SK-N-SH (cell line): Measurements from ENCODE around the gene KY. TPM values are rescaled to one million over a fixed set of nuclear protein-coding genes. Genes with fewer than 3 reads are reported as not detected.

Source experiments
- CTCF ChIA-PET: fragments of 300-600, 350-600 bp; formaldehyde crosslinking; extraction: SDS; loops from one replicate; lab custom pipeline; 2021; lab: Yijun Ruan, JAX
- POLR2A ChIA-PET: fragments of 350-600 bp; sonication (Branson Sonifier 250); formaldehyde crosslinking; extraction: SDS; loops from one replicate; lab custom pipeline; 2020; ENCODE audit warnings: antibody characterized with exemption, inconsistent platforms; lab: Yijun Ruan, JAX
- DNase-seq: peaks from one replicate; pipeline ENCODE4 v3.0.0; 2012
- H2AFZ ChIP-seq: fragments of 200-600 bp; sonication (generic); 2 replicates; pipeline ENCODE4 v1.8.1; 2016; ENCODE audit warnings: antibody characterized with exemption, mild to moderate bottlenecking, low read depth
- H3F3A ChIP-seq: fragments of 200-600 bp; sonication (generic); replicated peaks from 2 replicates; pipeline ENCODE3; 2016; ENCODE audit warnings: antibody characterized with exemption, mild to moderate bottlenecking; ENCODE audit not compliant: insufficient read depth
- H3K27ac ChIP-seq, 2 experiments: fragments of 200-500 bp in 1 of 2; fragments of 200-600 bp in 1 of 2; sonication (Bioruptor generic) in 1 of 2; sonication (generic), shearing (Covaris generic) in 1 of 2; 2 replicates each; pipeline versions ENCODE4 v1.5.1 to v1.6.1; 2014 to 2016; ENCODE audit warnings: low read depth in 2 of 2, inconsistent platforms in 1 of 2, low read length in 1 of 2, mild to moderate bottlenecking in 1 of 2, mixed read lengths in 1 of 2
- H3K27me3 ChIP-seq: fragments of 200-600 bp; sonication (generic), shearing (Covaris generic); 2 replicates; pipeline ENCODE4 v1.6.1; 2016; ENCODE audit warnings: mixed run types; ENCODE audit not compliant: insufficient read depth
- H3K36me3 ChIP-seq, 2 experiments: fragments of 200-500 bp in 1 of 2; fragments of 200-600 bp in 1 of 2; sonication (Bioruptor generic) in 1 of 2; sonication (generic) in 1 of 2; replicated peaks in 1 of 2; 2 replicates each; pipeline versions ENCODE3 to v1.5.1; 2014 to 2016; ENCODE audit warnings: low read length in 1 of 2, mild to moderate bottlenecking in 1 of 2; ENCODE audit not compliant: insufficient read depth in 2 of 2, control insufficient read depth in 1 of 2
- H3K4me1 ChIP-seq, 2 experiments: fragments of 200-500 bp in 1 of 2; fragments of 200-600 bp in 1 of 2; sonication (Bioruptor generic) in 1 of 2; sonication (generic), shearing (Covaris generic) in 1 of 2; 2 replicates each; pipeline versions ENCODE4 v1.5.1 to v1.6.1; 2014 to 2016; ENCODE audit warnings: low read depth in 1 of 2, low read length in 1 of 2, mixed run types in 1 of 2; ENCODE audit not compliant: insufficient read depth in 2 of 2, control insufficient read depth in 1 of 2
- H3K4me2 ChIP-seq: fragments of 200-600 bp; sonication (generic), shearing (Covaris generic); 2 replicates; pipeline ENCODE4 v1.6.1; 2017; ENCODE audit warnings: mixed run types
- H3K4me3 ChIP-seq, 2 experiments: fragments of 200-500 bp in 1 of 2; fragments of 200-600 bp in 1 of 2; sonication (Bioruptor generic) in 1 of 2; sonication (generic), shearing (Covaris generic) in 1 of 2; 2 replicates each; pipeline versions ENCODE4 v1.5.1 to v1.8.1; 2014 to 2016; ENCODE audit warnings: low read depth in 2 of 2, inconsistent platforms in 1 of 2, low read length in 1 of 2, mild to moderate bottlenecking in 1 of 2, mixed read lengths in 1 of 2, moderate library complexity in 1 of 2
- H3K79me2 ChIP-seq: fragments of 200-600 bp; sonication (generic); 2 replicates; pipeline ENCODE4 v1.8.1; 2017; ENCODE audit warnings: mild to moderate bottlenecking; ENCODE audit not compliant: insufficient read depth
- H3K9ac ChIP-seq: fragments of 200-600 bp; sonication (generic); 2 replicates; pipeline ENCODE4 v1.6.1; 2017; ENCODE audit warnings: mixed run types
- H3K9me2 ChIP-seq: fragments of 200-600 bp; sonication (generic); 2 replicates; pipeline ENCODE4 v1.6.1; 2017; ENCODE audit warnings: mixed run types
- H3K9me3 ChIP-seq: fragments of 200-600 bp; sonication (generic); 2 replicates; pipeline ENCODE4 v1.6.1; 2017; ENCODE audit warnings: mixed run types, mild to moderate bottlenecking, moderate library complexity
- H4K20me1 ChIP-seq: fragments of 200-600 bp; sonication (generic); 2 replicates; pipeline ENCODE4 v1.6.1; 2017; ENCODE audit warnings: mild to moderate bottlenecking, mixed run types; ENCODE audit not compliant: insufficient read depth
- CTCF ChIP-seq: fragments of 200-600 bp; sonication (generic); IDR thresholded peaks from 2 replicates; pipeline ENCODE4 v1.6.1; 2017; ENCODE audit warnings: antibody characterized with exemption, mild to moderate bottlenecking, moderate library complexity
- FOSL2 ChIP-seq: IDR thresholded peaks from 2 replicates; pipeline ENCODE4 v1.4.0; 2012; ENCODE audit warnings: low read depth, mild to moderate bottlenecking, moderate library complexity, borderline replicate concordance
- JUND ChIP-seq: IDR thresholded peaks from 2 replicates; pipeline ENCODE4 v1.4.0; 2012
- MAX ChIP-seq: IDR thresholded peaks from 2 replicates; pipeline ENCODE4 v1.4.0; 2012; ENCODE audit warnings: low read depth
- MXI1 ChIP-seq: IDR thresholded peaks from 2 replicates; pipeline ENCODE4 v1.6.1; 2012; ENCODE audit warnings: mild to moderate bottlenecking, low read depth, low read length, improper control_type of control experiment
- NRF1 ChIP-seq: IDR thresholded peaks from 2 replicates; pipeline ENCODE4 v1.6.1; 2012; ENCODE audit warnings: low read depth, mild to moderate bottlenecking, low read length
- POLR2AphosphoS5 ChIP-seq: IDR thresholded peaks from 2 replicates; pipeline ENCODE4 v1.6.1; 2012; ENCODE audit warnings: low read depth, low read length
- RCOR1 ChIP-seq: fragments of 150-350 bp; IDR thresholded peaks from 2 replicates; pipeline ENCODE4 v1.6.1; 2017; ENCODE audit warnings: antibody characterized with exemption, low read length
- REST ChIP-seq: IDR thresholded peaks from 2 replicates; pipeline ENCODE4 v1.6.1; 2012; ENCODE audit warnings: mild to moderate bottlenecking, low read depth, low read length, moderate library complexity
- RFX5 ChIP-seq: IDR thresholded peaks from 2 replicates; pipeline ENCODE4 v1.6.1; 2012; ENCODE audit warnings: mild to moderate bottlenecking, improper control_type of control experiment, low read length
- SIN3A ChIP-seq: IDR thresholded peaks from 2 replicates; pipeline ENCODE4 v1.6.1; 2012; ENCODE audit warnings: low read depth, mild to moderate bottlenecking, low read length, moderate library complexity, borderline replicate concordance
- SMC3 ChIP-seq: IDR thresholded peaks from 2 replicates; pipeline ENCODE4 v1.6.1; 2012; ENCODE audit warnings: low read depth, low read length, improper control_type of control experiment
- TAF1 ChIP-seq: IDR thresholded peaks from 2 replicates; pipeline ENCODE4 v1.6.1; 2012; ENCODE audit warnings: low read depth, mild to moderate bottlenecking, low read length, moderate library complexity, borderline replicate concordance
- TEAD4 ChIP-seq: IDR thresholded peaks from 2 replicates; pipeline ENCODE4 v1.4.0; 2012; ENCODE audit warnings: mild to moderate bottlenecking, borderline replicate concordance; ENCODE audit not compliant: insufficient read depth
- USF2 ChIP-seq: fragments of 150-350 bp; IDR thresholded peaks from 2 replicates; pipeline ENCODE4 v1.6.1; 2017; ENCODE audit warnings: antibody characterized with exemption, low read length, low read depth, borderline replicate concordance
- WGBS: methylation state at CpG from one replicate; pipeline ENCODE4 v1.1.6; 2017; ENCODE audit warnings: low lambda C conversion rate; 5-methylcytosine and 5-hydroxymethylcytosine counted together
- polyA plus RNA-seq, 3 experiments: library from polyadenylated mRNA; depleted of rRNA; stranded (reverse); fragments of >200 nt; gene quantifications; 2 replicates each; pipeline ENCODE4 v1.2.3, GENCODE V29; 2012

KY gene
- polyA plus RNA-seq, 1 of the 3 experiments (the other 2 are of a cell fraction), result 2.4 TPM

GRCh38 chr3:134624537-134625287 is 26.1 kb downstream of the KY start (continued):
- TF ChIP-seq TAF1 (no peak), FOSL2 (no peak), RCOR1 (no peak), SMC3 (no peak), JUND (no peak), USF2 (no peak), POLR2AphosphoS5 (no peak)

- TF ChIP-seq RFX5 (no peak), MXI1 (no peak), SIN3A (no peak), REST (no peak), NRF1 (no peak), TEAD4 (no peak), CTCF (no peak), MAX (no peak)
- no peaks in the 10 kb centered on the region for H3K36me3 ChIP-seq
- 77% methylated on average over 7 of the region's 7 CpGs for WGBS
Measured at GRCh38 chr3:134623615-134624245, 27.1 kb downstream of the KY start.

More at GRCh38 chr3:134623615-134624245, 27.1 kb downstream of the KY start:
- H3K27me3 ChIP-seq, result no peaks in the 10 kb centered on the region
- ChIA-PET POLR2A (no interaction called here), CTCF (interaction anchor here (2.6 kb wide), 1 partner anchor 23 kb away, joined by 12 read pairs; no protein-coding TSS in a partner anchor)
- H3K27ac ChIP-seq, result no peak overlapping the region
- H3F3A ChIP-seq, result no peaks in the 10 kb centered on the region
- no peaks in the 10 kb centered on the region for H3K9me2 ChIP-seq
- H3K4me1 ChIP-seq, result peaks cover 0 to 10% of the 10 kb centered on the region in 2 experiments; a peak in 1 of 4 replicates
- no peaks in the 10 kb centered on the region for H3K9me3 ChIP-seq
- no peak overlapping the region for H3K9ac ChIP-seq
- H3K79me2 ChIP-seq, result no peaks in the 10 kb centered on the region
- H3K4me3 ChIP-seq, result no peak overlapping the region
- no peak overlapping the region for H3K4me2 ChIP-seq
- no peak overlapping the region for H2AFZ ChIP-seq
- no peak for DNase-seq
- no peaks in the 10 kb centered on the region for H4K20me1 ChIP-seq
